ENCODE data around the gene PFKM.
A peak's percentile ranks its signal among the peaks of the same experiment; 100 is the strongest.
"Not testable (repeated sequence)": the region's sequence is repeated elsewhere in the genome, so short reads cannot be mapped to it uniquely, and the experiment has no call there.

PFKM gene

DNA sequence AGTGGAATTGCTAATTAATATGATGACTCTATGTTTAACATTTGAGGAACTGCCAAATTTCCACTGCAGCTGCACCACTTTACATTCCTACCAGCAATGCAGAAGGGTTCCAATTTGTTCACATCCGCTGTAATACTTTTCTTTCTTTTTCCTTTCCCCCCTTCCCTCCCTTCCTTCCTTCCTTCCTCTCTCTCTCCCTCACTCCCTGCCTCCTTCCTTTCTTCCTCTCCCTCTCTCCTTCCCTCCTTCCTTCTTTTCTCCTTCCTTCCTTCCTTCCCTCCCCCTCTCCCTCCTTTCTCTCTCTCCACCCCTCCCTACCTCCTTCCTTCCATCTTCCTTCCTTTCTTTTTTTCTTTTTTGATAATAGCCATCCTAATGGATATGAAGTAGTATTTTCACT lies 3.2 kb upstream of the PFKM start:
- DNase-seq, result no peak

DNA sequence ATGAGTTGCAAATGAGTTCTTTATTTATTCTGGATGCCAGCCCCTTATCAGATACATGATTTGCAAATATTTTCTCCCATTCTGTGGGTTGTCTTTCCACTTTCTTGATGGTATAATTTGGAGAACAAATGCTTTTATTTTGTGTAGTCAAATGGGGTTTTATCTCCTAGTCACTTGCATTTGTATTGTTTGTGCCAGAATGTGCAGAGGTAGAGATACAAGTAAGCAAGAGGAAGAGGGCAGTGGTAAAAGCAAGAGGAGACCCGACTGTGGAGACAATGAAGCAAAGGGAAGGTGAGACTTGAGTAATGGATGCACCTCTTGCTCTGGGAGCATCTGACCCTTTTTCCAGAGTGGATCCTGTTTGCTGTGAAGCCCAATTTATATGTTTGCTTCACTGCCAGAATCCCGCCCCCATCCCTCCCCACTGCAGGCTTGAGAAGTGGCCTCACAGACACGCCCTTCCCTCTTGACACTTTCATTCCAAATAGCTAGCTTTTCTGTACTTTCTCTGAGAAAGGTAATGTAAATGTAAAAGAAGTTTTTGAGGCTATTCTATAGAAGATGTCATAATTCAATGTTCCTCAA lies 786 bp upstream of the PFKM start:
- DNase-seq, result no peak

DNA sequence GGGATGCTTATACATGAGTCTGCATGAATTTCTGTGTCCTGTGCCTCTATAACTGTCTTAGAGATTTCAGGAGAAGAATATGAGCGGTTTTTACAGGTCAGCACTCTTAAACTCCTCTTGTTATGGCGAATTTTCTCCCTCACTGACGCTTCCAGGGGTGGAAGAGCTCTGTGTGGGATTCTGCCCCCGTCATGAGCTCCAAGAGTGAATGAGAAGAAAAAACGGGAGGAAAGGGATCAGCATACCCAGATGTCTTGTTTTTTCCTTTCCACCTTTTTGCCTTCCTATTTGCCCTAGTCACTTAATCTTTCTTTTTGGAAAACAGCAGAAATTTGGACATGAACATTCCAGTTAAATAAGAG lies 651 bp downstream of the PFKM start:
- DNase-seq, result no peak

DNA sequence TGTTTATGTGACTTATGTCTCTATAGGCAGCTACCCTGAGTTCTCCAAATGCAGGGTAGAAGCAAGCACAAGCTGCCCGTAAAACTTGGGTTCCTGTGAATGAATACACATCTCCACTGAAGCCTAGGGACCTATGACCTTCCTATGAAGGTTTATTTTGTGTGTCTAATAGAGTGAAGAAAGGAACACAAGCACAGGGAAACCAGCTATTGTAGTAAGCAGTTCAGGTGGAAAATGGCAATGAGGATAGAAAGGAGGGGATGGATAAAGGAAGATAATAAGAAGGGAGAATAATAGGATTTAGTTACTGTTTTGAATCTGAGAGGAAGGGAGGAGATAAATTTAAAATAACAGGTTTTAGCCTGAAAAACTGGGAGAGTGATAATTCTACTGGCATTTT lies 2.4 kb downstream of the PFKM start:
- no peak for DNase-seq

DNA sequence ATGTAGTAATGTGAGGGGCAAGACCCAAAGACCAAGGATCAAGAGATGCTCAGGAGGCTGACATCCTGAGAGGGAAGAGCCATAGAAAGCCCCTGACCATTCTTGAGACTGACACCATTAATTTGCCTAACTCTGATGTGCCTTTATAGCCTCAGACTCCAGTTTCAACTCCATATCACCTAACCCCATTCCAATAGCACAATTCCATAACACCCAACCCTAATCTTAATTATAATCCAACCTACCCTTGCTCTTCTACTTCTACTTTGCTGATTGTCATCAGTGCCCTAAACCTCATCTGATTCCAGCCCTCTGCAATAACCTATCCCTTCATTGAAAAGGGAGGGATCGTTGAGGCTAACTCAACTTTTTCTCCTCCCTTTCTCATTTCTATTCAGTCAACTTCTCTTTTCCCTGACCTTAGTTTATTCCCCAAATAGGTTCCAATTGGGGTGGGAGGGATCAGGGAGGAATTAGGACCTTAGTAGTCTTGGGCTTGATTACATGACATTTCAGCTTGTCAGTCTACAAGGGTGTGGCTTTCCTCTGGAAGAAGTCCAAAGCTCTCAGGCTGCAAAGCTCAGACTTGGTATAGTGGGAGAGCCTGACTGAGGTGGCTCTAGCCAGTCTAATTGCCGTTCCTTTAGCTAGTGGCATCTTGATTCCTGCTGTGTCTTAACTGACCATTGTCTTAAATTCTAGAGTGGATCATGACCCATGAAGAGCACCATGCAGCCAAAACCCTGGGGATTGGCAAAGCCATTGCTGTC lies 3.1 kb downstream of the PFKM start:
- no peak for DNase-seq

DNA sequence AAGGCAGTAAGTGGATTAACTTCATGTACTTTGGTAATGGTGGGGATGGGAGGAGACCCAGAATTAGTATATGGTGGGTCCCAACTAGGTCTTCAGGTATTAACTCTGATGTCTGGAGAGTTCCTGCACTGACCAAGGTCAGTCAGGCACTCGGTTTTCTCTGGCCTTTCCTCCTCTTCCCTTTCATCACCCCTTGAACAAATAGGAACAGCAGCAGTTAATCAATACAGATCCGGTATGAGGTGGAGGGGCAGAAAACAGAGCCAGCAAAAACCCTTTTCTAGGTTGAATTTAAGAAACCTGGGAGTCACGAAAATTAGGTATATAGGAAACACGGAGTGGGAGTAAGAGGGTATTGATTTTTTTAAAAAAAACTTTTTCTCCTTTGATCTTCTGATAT lies 4.0 kb downstream of the PFKM start:
- no peak for DNase-seq

DNA sequence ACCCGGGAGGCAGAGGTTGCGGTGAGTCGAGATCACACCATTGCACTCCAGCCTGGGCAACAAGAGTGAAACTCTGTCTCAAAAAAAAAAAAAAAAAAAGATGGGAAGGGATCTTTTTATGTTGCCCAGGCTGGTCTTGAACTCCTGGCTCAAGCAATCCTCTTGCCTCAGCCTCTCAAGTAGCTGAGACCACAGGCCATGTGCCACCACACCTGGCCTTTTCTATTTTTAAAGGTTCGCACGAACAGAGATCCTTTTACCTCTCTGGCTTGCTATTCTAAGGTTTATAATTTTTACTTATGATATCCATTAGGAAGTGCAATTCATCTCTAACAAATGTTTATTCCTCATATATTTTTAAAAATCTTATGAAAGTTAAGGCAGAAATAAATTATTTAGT lies 6.4 kb downstream of the PFKM start:
- not testable (repeated sequence) for DNase-seq

DNA sequence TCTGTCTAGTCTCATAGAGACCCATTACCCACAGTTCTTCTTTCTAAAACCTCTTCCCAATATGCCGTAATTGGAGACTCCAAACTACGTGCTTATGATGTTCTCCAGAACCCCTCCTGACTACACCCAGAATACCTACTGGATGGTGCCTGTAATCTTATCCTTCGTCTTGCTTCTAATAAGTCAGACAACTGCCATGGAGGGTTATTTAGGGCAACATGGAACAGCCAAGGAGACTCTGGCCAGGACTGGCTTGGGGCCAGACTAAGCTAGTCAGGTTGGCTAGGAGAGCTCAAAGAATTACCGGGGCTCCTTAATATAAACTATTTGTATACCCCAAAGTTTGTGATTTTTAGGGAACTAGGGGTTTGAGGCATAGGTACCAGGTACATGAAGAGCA lies 6.8 kb downstream of the PFKM start:
- DNase-seq, result no peak

DNA sequence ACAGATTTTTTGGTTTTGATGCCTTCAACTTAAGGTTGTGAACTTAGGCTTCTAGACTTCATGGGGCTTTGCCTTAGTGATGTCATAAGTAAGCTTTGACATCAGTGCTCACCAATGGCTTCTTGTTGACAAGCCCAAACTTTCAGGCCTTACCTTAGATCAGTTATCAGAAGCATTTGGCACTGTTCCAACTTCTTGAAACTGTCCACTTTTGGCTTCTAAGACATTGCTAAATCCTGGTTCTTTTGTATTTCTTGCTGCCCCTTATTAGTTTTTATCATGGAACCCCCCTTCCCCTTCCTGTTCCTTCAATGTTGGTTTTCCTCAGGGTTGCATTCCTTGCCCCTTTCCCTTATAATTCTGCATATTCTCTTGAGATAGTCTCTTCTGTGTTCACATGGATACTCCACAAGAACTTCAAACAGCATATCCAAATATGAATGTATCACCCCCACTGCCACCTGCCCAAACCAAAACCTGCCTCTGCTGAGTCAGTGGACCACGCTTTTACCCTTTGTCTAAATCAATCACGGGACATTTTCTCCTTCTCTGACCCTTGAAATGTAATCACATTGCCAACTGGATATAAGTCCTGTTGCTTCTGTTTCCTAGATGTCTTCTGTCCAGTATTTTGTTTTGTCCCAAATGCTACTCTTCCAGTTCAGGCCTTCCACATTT lies 7.9 kb downstream of the PFKM start:
- no peak for DNase-seq

DNA sequence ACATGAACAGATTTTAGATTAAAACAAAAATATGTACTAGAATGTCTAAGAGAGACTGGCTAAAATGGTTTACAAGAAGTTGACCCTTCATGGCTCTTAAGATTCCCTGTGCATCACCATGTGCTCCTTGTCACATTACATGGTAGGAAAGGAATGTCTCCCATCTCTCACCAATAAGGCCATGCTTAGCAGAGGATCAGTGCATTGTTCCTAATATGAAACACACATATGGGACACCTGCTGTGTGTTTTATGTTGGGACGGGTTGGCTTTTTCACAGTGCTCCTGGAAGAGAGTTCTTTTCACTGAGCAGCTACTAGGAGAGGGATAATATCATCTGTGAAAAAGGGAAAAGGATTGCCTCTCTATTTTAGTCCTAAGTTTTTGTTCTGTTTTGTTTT lies 9.6 kb downstream of the PFKM start:
- no peak for DNase-seq

DNA sequence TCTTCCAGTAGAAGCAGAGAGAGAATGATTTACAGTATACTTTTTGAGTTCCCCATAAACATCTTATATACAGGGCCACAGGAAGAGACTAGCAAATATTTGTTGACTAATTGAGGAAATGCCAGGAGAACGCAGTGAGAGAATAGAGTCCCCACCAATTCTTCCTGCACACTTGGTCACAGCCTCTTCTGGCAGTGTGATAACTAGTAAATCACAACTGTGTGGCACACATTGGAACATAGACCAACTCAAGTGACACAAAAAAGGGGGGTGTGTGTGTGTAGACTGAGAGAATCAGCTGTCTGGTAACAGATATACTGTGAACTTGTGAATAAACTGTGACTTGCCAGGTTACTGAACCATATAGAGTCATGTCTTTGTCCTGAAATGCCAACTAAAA lies 10.2 kb downstream of the PFKM start:
- DNase-seq, result no peak

DNA sequence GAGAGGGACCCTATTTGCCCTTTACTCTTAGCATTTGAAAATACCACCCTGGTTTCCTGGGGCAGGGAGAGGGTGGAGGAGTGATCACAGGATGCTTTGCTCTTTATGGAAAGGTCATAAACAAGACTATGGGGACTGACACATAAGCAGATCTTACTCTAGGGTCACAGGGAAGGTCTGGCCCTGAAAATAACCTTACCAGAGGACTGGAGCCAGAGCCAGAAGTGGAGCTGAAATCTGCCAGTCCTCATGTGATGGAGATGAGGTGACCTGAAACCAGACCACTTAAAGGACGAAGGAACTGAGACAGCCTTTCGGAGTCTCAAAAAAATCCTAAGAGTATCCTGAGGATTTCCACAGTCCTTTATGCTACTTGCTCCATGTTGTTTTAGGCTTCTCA lies 12.4 kb downstream of the PFKM start:
- no peak for DNase-seq

DNA sequence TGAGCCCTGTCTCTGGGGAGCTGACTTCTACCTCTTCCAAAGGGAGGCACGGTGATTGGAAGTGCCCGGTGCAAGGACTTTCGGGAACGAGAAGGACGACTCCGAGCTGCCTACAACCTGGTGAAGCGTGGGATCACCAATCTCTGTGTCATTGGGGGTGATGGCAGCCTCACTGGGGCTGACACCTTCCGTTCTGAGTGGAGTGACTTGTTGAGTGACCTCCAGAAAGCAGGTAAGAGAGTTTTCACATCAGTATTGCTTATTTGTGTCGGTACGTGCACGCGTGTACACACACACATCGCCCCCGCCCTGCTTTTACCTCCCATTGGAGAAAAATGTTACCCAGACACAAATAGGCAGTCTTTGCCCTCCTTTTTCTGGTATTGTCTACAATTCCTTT lies 13.7 kb downstream of the PFKM start:
- no peak for DNase-seq

DNA sequence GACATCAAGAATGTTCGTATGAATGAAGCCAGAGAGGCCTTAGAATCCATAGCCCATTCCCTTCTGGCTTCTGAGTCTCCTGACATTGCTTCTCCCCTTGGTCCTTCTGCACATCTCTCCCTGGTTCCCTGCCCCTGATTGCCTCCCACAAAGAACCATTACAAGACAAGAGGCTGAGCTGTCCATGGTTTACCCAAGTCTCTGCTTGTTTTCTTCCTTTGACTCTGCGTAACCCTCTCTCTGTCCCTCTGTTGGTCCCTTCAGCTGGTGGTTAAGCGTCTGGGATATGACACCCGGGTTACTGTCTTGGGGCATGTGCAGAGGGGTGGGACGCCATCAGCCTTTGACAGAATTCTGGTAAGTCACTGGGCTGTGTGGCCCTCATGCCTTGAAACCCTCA lies 15.9 kb downstream of the PFKM start:
- DNase-seq, result no peak

DNA sequence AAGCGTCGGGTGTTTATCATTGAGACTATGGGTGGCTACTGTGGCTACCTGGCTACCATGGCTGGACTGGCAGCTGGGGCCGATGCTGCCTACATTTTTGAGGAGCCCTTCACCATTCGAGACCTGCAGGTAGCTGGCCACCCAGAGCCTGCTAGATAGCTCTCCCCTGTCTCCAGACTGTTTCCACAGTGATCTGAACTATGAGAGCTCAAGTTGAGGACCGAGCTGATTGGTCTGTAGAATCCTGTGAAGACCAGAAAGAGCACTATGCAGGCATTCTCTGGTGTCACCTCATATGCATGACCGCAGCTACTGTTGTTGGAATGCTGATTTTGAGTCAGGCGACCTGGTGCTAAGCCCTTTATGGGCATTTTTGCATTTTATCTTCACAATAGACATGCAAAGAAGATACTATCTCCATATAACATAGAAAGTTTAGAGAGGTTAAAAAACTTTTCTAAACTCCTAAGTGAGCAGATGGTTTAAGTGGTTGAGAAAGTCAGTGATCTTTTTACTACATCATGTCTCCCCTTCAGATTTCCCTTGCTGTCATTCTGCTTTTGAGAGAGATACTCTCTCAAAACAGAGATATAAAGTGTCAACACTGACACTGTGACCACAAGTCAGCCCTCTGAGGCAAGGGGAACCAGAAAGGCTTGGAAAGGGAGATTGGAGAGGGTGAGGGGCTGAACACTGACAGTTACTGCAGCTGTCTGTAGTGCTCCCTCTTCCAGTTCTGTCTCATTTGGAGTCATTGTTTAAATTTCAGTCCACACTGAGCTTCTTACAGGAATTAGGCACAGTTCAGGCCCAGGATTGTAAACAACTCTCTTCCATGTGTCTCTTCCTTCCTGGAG lies 23.9 kb downstream of the PFKM start:
- DNase-seq, result no peak

DNA sequence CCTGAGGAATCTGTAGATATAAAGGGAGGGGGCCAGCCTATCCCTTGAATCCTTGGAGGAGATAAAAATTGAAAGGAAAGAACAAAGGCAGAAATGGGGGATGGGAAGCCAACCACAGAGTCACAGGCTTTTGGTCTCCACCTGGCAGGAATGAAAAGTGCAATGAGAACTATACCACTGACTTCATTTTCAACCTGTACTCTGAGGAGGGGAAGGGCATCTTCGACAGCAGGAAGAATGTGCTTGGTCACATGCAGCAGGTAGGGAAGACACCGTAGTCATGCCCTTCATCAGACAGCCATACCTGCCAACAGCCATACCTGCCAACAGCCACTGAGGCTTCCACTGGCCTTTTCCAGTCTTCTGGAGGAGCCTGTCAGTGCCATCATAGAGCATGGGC lies 24.7 kb downstream of the PFKM start:
- no peak for DNase-seq

DNA sequence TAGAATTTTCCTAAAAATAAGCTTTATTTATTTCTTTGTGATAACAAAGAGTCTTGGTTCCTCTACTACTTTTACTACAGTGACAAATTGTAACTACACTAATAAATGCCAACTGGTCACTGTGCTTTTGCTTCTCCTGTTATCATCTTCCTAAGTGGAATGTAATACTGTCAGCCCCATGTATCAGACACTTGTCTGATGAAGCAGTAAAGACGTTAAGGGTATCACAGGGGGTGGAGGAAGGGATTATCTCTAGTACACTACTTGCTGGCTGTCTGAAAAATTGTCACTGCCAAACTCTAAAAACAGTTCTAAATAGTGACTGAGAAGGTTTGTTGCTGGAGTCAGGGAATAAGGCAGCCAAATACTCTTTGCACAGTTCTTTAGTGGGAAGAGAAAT lies 26.8 kb downstream of the PFKM start:
- no peak for DNase-seq

DNA sequence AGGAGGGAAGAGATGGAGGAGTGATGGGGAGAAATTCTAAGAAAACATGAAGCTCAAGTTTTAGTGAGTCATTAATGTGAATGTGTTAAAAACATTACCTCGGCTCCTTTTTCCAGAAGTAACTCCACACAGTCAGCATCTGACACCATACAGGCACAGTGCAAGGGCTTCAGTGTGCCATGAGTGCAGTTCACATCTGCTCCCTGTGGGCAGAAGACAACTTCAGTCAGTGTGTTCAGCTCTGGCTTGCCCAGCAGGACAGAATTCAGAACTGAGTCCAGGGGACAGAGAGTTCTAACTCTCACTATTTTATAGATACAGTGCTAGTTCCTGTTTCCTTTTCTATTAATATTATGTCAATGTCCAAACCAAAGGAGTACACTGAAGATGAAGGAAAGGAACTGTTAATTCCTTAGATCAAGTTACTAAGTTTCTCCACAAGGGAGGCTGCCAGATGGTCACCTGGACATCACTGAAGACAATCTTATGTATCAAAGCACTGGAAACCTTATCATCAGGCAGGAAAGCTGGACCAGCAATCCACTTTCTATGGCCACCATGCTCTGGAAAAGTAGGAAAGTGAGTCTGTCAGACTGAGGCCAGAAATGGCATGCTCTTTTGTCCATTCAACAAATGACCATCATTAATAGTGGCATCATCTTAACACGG lies 32.1 kb downstream of the PFKM start:
- no peak for DNase-seq

DNA sequence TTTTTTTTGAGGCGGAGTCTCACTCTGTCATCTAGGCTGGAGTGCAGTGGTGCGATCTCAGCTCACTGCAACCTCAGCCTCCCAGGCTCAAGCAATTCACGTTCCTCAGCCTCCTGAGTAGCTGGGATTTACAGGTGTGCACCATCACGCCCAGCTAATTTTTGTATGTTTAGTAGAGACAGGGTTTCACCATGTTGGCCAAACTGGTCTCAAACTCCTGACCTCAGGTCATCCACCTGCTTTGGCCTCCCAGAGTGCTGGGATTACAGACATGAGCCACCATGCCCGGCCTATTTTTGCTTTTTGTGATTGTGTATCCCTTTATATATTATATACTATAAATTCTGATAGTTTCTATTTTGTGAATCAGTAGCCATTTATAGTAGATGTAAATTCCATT lies 36.6 kb downstream of the PFKM start:
- not testable (repeated sequence) for DNase-seq

DNA sequence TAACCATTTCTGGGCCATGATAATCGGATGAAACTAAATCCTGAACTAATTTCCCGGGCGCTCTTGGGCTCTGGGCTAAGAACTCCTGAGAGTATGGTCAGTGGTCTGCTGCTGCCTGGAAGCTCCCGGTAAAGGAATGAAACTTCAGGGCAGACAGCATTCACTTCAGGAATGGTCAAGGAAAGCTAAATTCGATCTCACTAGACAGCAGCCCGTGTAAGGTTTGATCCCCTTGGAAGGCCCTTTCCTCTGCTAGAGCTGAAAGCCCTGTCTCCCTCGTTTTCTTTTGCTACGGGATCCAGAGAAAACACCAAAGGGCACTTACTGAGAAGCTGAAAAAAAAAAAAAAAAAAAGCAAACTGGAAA lies 37.5 kb downstream of the PFKM start:
- DNase-seq, result no peak

DNA sequence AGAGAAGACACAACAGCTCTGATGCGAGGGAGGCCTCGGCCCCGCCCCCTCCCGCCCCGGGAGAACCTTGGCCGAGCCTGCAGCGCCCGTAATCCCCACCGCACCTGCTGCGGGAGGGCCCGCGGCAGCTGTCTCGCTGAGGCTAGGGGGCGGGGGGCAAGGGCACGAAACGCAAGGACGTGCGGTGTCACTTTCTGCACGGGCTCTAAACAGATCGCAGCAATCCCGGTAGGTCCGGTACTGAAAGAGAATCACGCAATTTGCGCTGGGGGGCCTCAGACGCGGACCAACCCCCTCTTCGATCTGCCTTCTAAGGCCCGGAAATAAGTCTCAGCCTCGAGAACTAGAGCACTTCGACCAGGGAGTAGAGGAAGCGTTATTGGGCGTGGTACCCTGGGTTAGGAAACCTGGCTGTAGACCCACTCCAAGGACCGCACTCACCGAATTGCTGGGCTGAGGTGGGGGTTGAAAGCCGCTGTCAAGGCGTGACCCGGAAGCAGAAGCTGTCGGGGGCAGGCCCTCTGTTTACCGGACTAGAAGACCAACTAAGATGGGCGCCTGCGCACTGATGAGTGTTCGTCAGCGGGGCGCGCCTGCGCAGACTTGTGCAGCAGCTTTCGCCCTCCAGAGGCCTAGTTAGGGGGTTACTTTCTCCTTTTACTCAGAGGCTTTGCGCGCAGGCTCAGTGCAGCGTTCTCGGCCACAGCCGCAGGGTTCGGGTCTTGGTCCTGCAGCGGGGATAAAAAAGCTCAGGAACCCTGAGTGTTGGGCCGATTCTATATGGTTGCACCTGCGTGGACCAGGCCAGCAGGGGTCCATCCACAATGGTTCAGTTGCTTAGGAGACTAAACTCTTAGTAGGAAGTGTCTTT lies 38.1 kb downstream of the PFKM start, which contains the start of gene ASB8:
Gene ASB8 (minus strand): TSS at position 498 of the 871 bp plus-strand sequence. CDS start 4,019 bp downstream, outside the sequence.
- peak; percentile 98 for DNase-seq

DNA sequence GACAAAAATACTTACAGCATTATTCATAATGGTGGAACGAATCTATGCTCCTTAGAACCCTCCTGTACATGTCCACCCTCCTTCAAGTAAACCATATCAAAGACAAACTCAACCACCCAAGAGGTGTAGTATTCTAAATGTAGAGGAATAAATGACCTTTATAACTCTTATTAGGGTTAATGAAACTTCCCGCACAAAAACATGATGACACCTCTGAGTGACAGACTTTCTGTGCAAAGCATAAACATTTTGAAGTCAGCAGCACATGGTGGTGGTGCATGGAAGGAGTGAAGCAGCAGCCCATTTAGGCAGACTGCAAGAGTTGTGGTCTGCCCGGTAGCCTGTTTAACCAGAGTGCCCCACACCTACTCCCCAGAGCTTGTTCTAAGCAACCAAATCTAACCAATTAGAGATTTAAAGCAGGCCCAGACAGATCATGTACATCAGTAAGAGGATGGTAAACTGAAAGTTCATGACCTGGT lies 38.8 kb downstream of the PFKM start:
- no peak for DNase-seq
